HG03108 (cell line): Measurements from ENCODE around the gene PRKN.

ENCODE experiments used
- ATAC-seq: cut with Tn5 transposase; IDR thresholded peaks from one replicate; pipeline ENCODE4 v1.9.1; 2021; ENCODE audit warnings: moderate library complexity; ENCODE audit not compliant: unreplicated experiment

The PRKN gene

DNA sequence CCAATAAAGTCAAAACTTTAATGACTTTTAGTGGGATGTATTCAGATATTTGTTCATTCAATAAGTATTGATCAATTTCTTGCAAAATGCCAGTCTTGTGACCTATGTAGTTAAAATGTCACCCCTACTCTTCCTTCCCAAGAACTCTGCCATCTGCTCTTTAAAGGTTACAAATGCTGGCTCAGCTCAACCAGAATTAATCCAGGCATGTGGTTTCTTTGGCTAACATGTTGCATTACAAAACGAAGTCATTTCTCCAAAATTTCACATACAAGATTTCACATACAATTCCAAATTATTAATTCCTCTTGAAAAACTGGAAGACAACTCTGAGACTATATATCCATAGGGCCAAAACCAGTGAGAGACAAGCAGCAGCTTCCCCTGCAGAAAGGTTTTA lies 395.7 kb downstream of the PRKN start:
- ATAC-seq: no peak

DNA sequence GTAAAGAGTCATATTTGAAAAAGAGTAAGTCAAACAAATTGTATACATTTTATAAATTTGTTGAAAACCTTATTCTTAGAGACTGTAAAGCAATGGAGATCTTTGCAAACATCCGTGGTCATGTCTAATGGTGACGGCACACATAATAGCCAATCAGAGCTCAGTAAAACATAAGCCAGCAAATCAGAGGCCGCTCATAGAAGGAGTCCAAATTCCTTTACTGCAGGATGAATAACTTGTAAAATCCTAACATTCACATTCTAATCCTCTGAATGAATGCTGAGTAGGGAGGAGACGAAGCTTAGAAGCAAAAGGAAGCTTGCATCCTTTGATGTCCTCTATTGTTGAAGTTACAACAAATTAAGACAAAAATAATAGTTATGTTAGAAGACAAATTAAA lies 401.7 kb downstream of the PRKN start:
- ATAC-seq: no peak

DNA sequence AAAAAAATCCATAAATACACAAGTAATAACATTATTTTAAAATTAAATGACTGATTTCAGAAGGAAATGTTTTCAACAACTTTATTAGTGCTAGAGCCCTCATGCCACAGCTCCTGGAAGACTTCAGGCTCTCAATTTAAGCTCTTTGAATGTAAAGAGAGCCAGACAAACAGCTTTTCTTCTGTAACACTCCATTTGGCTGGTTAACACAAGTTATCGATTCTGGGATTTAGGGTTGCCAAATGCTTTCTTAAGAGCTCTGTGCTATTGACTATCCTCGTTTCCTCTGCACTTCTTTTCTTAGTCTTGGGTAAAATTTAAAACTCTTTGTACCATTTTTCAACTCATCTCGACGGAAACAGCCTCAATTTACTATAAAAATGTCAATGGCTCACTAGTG lies 402.5 kb downstream of the PRKN start:
- ATAC-seq: no peak

DNA sequence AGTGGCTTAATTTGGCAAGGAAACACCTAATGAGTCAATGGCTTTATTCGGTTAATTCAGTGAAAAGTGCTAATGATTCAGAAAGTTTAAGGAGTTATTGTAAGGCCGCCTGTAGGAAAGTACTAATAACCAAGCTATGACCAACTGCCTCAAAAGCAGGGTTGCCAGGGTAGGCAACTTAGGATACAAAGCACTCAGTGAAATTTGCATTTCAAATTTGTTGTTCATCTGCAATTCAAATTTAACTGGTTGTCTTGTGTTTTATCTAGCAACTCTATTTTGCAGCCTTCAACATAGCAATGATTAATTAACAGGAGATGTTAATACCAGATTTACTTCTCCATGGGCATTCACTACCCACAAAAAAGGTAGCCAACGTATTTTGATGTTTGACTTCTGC lies 412.3 kb downstream of the PRKN start:
- no peak for ATAC-seq

DNA sequence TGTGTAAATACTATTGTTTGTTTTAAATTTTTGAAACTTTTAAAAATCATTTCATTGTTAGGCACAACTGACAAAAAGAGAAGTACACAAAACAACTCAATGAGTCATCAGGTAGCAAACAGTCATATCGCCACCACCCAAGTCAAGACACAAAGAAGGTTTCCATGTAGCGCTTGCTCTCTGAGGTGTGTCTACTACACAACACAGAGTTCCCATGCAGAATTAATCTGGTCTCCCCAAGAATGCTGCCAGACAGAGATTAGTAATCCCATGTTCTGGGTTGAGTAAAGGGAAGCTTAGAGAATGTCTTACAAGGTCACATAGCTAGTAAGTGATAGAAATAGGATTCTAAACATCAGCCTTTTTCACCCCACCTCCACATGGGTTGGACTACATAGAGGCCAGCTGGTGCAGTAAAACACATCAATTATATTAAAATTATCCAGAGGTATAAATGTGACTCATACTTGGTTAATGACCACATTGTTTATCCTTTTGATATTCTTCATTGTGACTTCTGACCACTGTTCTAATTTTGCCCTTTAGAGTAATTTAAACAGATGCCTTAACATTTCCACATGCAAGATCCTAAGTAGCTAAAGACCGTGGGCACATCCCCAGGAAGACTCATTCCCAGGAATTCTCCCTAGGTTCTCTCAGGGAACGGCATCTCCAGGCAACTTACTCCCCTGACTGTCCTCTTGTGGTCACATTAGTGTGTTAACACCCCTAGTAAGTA lies 413.5 kb downstream of the PRKN start:
- ATAC-seq: no peak

DNA sequence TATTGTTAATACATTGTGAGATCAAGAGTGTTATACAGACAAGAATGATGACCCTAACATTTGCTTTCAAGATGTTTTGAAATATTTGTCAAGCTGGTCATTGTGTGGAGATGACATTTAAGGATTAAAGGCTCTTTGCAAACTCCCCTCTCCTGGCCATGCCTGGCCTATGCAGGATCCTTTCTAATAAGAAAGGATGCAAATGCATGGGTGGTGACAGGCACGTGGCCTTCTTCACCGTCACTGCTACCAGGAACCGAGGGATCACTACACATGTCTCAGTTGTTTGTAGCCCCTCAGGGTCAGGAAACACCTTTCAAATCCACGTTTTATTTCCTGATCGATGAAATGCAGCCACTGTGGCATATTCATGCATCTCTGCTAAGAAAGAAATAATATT lies 419.7 kb downstream of the PRKN start:
- no peak for ATAC-seq

DNA sequence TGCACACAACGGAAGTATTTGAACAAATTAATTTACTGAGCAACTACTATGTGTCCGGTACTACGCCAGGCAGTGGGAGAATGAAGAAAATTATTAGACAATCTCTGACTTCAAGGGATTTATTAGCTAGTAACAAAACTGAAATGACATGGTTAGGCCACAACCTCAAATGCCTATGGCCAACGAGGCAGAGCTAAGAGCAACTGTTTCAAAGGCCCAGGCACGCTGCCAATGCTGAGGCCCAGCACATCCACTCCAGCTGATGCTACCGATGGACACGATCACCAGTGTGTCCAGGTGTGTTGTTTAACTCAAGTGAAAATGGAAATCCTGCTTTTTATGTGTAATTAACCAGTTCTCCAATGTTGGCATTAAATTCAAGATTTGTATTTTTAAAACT lies 420.9 kb downstream of the PRKN start:
- ATAC-seq: no peak

DNA sequence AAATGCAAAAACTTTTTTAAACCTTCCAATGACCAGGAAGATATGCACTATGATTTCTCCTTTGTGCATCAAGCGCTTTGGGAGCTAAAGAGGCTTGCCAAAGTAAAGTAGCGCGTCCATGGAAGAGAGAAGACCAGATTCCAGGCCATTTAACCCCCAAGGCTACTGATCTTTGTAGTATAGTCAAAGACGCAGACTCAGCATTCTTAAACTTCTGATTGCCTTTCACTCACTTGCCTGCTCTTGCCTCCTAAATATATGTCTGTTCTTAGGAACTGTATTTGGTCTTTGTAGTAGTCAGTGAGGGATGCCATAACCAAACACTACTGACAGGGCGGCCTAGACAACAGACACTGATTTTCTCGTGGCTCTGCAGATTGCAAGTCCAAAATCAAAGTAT lies 426.4 kb downstream of the PRKN start:
- no peak for ATAC-seq

DNA sequence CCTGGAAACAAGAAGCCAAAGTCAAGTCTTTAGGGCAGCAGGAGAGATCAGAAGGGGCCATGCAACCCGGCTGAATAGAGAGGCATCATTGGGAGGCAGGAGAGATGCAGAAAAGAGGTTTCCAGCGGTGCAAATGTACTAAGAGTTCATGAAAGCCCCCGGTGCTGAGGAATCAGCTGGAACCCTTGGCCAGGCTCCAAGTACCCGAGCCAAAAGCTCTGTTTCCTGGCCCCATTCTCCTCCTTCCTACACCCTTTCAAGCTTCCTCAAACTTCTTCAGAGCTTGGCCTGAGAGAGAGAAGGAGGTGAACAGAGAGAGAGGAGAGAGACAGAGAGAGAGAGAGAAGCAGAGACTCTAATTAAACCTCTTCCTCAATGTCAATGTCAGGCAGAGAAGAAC lies 433.5 kb downstream of the PRKN start:
- no peak for ATAC-seq

DNA sequence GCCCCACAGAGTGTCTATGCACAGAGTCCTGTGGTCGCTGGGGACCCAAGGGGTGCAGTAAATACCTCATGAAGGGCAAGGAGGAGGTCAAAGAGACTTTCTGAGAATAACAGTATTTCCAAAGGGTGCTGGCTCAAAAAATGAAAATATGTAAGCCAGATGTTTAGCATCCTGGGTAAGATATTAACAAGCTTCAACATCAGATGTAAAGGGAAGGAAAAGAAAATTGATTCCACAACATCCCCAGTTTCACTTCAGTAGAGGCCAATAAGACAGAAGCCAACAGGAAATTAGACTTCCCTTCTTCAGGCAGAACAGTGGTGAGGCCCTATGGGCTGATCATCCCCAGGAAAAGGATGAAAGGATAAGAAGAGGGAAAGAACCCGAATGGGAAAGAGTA lies 434.7 kb downstream of the PRKN start:
- ATAC-seq: no peak

DNA sequence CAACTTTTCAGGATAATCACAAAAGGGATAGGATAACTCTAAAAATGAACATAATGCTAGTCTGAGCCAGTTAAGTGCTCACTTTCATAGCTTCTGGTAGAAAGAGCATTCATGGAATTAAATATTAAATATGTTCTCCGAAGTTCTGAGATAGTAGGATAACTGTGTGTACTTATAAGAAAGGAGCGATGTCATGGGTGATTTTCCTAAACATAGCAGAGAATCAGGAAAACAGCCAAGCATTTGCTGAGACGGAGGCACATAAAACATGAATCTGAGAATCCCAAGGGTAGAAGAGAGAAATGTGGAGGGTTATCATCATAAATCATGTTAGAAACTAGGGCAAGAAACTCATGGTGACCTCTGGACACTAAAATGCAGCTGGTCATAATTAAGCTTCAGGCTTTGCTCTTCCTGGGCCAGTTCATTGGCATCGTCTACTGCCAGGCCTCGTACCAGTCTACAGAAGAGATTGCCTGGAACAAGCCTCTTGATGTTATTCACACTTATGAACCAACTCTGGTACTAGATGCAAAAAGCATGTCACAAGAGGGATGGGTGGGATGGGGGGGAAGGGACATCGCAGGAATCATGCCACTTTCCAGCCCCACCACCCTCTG lies 436.6 kb downstream of the PRKN start:
- no peak for ATAC-seq

DNA sequence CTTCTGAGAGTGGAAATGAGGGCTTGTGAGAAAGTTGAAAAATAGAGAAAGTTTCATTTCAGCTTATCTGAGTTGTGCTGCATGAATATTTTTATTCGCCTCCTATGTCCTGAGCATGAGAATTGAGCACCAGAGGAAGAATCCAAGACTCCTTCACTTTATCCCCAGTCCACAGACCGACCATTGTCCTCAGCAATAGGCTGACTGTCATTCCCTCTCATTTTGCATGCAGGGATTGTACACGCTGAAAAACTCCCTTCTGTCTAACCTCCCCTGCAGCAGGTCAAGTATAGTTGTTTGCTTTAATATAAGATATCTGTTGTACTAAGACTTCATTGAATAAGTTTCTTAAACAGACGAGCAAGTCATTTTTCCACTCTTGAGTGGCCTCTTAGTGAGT lies 437.6 kb downstream of the PRKN start:
- no peak for ATAC-seq

DNA sequence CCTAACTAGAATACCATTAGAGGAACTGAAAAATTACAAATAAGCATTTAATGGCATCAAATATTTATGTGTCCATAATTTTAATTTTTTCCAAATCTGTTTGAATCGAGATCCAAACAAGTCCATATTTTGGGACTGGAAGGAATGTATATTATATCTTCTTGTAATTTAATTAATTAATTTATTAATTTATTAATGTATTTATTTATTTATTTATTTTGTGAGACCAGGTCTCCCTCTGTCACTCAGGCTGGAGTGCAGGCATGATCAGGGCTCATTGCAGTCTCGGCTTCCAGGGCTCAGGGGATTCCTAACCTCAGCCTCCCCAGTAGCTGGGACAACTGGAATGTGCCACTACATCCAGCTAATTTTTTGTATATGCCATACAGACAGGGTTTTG lies 453.6 kb downstream of the PRKN start:
- ATAC-seq: no peak

DNA sequence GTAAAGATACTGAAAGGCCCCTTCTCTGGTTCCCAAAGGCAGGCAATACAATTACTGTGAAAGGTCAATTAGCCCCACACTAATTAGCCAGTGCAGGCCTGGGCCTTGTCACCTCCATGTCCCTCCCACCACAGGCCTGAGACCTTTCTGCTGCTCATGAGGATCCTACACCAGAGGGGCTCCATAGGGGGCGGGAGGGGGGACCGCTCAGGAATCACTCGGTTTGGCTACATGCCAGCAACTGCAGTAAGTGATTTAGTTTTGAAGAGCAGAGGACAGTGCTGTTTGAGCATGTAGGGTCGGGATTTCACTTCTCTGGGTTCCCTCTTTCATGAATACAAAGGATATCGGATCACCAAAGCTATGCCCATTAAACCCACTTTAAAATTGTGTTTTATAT lies 455.6 kb downstream of the PRKN start:
- ATAC-seq: no peak

DNA sequence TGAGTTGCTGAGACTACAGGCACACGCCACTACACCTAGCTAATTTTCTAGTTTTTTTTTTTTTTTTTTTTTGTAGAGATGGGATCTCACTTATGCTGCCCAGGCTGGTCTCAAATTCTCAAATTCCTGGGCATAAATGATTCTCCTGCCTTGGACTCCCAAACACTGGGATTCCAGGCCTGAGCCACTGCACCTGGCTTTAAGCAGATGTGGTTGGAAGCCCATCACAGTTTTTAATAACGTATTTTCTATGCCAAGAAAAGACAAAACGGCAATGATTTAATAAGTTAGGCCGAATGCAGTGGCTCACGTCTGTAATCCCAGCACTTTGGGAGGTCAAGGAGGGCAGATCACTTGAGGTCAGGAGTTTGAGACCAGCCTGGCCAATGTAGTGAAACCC lies 456.6 kb downstream of the PRKN start:
- no peak for ATAC-seq

DNA sequence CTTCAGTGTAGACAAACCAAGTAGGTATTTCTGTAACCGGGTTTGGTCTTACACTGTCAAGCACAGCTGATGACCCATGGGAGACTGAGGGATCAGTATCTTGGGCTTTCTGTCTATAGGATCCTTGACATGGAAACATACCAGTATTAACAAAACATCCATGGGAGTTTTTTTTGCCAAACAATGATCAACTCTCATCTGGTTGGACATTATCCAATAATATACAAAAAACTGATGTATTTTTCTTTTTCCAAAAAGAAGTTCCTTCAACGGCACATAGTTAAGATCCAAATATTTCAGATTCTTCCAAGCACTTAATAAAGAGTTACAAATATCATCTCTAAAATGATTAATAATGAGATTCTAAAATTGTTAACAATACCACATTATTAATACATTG lies 459.9 kb downstream of the PRKN start:
- no peak for ATAC-seq

DNA sequence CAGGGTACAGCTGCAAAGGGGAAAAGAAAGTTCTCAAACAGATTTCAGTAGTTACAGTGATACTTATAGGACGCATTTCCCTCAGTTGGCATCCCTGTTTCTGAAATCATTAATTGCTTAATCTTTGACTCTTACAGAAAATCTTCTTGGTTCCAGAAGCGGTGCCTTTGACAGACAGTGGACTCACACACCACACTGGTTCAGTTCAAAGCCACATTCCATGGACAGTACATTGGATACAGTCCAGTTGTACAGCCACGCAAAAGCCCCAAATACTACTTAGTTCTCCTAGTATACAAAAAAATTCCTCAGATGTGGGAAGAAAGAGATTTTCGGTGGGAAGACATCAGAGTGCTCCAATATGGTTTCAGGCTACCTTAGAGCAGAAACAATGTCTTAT lies 460.4 kb downstream of the PRKN start:
- ATAC-seq: no peak

DNA sequence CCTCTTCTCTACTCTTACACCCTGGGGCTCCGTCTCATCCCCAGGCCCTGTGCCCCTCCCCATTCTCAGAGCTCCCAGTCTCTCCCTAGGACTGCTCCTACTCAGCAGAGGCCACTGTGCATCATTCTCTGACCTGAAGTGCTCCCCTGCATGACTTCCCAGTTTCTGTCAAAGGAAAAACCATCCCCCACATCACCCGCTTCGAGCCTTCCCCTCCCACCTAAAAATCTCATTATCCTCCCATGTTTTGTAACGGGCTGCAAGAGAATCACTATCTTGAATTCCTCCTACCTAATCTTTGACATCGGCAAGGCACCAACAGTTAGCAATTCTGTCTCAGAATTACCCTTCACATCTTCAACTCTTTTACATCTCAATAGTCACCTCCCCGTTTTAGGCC lies 463.0 kb downstream of the PRKN start:
- ATAC-seq: no peak

DNA sequence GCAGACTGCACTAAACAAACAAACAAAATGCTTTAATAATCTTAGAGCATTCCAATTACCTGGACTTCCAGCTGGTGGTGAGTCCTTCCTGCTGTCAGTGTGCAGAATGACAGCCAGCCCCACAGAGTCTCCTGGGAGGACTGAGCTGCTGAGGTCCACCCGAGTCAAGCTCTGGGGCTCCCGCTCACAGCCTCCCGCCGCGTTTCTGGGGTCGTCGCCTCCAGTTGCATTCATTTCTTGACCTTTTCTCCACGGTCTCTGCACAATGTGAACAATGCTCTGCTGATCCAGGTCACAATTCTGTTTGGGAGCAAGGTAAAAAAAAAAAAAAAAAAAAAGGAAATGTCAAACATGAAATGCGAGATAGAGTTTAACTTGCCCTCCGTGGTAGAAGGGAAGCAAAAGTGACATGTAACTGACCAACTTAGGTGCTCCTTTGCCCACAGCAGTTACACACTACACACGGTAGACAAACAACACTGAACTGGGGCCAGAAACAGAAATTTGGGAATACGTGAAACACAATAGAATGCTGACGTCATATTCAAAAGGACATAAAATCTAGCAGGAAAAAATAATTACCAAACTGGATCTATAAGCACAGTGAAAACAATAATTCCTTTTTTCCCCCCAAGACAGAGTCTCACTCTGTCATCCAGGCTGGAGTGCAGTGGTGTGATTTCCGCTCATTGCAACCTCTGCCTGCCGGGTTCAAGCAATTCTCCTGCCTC lies 464.9 kb downstream of the PRKN start:
- ATAC-seq: no peak

DNA sequence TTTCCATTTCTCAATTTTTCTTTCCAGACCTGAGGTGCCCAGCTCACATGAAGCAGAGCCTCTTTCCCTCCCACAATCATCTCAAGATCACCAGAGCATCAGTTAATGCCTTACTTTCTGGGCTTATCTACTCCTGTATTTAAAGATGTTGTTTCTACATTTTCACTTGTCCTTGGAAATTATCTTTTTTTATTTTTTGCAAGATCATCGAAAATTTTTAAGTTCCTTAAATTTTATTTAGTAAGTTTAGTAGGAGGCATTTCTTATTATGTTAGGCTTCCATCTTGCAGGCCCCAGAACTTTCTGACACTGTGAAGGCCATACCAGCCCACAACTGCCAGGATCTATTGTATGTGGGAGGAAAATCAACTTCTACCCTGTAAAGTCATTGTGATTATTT lies 466.0 kb downstream of the PRKN start:
- ATAC-seq: no peak

DNA sequence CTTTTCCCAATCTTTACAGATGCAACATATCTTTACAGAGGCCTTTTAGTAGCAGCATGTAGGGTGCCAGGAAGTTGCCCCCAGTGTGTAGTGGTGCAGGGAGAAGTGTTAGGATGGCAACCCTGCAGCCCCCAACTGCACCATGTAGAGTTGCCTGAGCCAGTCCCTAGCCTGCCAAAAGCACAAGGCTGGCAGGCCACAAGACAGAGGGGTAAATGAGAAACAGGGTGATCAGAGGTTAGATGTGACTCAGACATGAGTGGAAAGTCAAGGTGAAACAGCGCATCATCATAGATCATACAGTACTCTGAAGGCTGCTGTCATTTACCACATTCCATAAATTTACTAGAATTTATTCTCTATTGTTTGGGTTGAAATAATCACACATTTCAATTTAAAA lies 467.5 kb downstream of the PRKN start:
- no peak for ATAC-seq

DNA sequence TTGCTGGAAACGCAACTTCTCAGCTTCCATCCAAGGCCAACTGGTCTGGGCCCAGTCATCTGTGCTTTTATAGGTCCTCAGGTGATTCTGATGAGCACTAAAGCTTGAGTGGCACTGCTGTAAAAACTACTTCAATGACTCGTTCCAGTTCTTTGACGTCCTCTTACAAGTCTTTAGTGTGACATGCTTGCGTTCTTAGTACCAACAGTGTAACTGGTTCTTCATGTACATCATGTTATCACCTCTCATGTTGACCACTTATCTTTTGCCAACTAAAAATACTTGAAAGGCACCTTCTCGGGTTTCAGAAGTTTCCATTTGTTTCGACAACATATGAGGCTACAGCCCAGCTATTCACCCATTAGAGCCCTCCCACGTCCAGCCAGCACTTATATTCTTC lies 468.9 kb downstream of the PRKN start:
- no peak for ATAC-seq
